SK-N-SH (cell line): ENCODE measurements around the gene CDC42BPG. TPM values are rescaled to one million over a fixed set of nuclear protein-coding genes. Genes with fewer than 3 reads are reported as not detected.

Experiments
- CTCF ChIA-PET: fragments of 300-600, 350-600 bp; formaldehyde crosslinking; extraction: SDS; loops from one replicate; lab custom pipeline; 2021; lab: Yijun Ruan, JAX
- POLR2A ChIA-PET: fragments of 350-600 bp; sonication (Branson Sonifier 250); formaldehyde crosslinking; extraction: SDS; loops from one replicate; lab custom pipeline; 2020; ENCODE audit warnings: antibody characterized with exemption, inconsistent platforms; lab: Yijun Ruan, JAX
- DNase-seq: peaks from one replicate; pipeline ENCODE4 v3.0.0; 2012
- H2AFZ ChIP-seq: fragments of 200-600 bp; sonication (generic); 2 replicates; pipeline ENCODE4 v1.8.1; 2016; ENCODE audit warnings: antibody characterized with exemption, mild to moderate bottlenecking, low read depth
- H3F3A ChIP-seq: fragments of 200-600 bp; sonication (generic); replicated peaks from 2 replicates; pipeline ENCODE3; 2016; ENCODE audit warnings: antibody characterized with exemption, mild to moderate bottlenecking; ENCODE audit not compliant: insufficient read depth
- H3K27ac ChIP-seq, 2 experiments: fragments of 200-500 bp in 1 of 2; fragments of 200-600 bp in 1 of 2; sonication (Bioruptor generic) in 1 of 2; sonication (generic), shearing (Covaris generic) in 1 of 2; 2 replicates each; pipeline versions ENCODE4 v1.5.1 to v1.6.1; 2014 to 2016; ENCODE audit warnings: low read depth in 2 of 2, inconsistent platforms in 1 of 2, low read length in 1 of 2, mild to moderate bottlenecking in 1 of 2, mixed read lengths in 1 of 2
- H3K27me3 ChIP-seq: fragments of 200-600 bp; sonication (generic), shearing (Covaris generic); 2 replicates; pipeline ENCODE4 v1.6.1; 2016; ENCODE audit warnings: mixed run types; ENCODE audit not compliant: insufficient read depth
- H3K36me3 ChIP-seq, 2 experiments: fragments of 200-500 bp in 1 of 2; fragments of 200-600 bp in 1 of 2; sonication (Bioruptor generic) in 1 of 2; sonication (generic) in 1 of 2; replicated peaks in 1 of 2; 2 replicates each; pipeline versions ENCODE3 to v1.5.1; 2014 to 2016; ENCODE audit warnings: low read length in 1 of 2, mild to moderate bottlenecking in 1 of 2; ENCODE audit not compliant: insufficient read depth in 2 of 2, control insufficient read depth in 1 of 2
- H3K4me1 ChIP-seq, 2 experiments: fragments of 200-500 bp in 1 of 2; fragments of 200-600 bp in 1 of 2; sonication (Bioruptor generic) in 1 of 2; sonication (generic), shearing (Covaris generic) in 1 of 2; 2 replicates each; pipeline versions ENCODE4 v1.5.1 to v1.6.1; 2014 to 2016; ENCODE audit warnings: low read depth in 1 of 2, low read length in 1 of 2, mixed run types in 1 of 2; ENCODE audit not compliant: insufficient read depth in 2 of 2, control insufficient read depth in 1 of 2
- H3K4me2 ChIP-seq: fragments of 200-600 bp; sonication (generic), shearing (Covaris generic); 2 replicates; pipeline ENCODE4 v1.6.1; 2017; ENCODE audit warnings: mixed run types
- H3K4me3 ChIP-seq, 2 experiments: fragments of 200-500 bp in 1 of 2; fragments of 200-600 bp in 1 of 2; sonication (Bioruptor generic) in 1 of 2; sonication (generic), shearing (Covaris generic) in 1 of 2; 2 replicates each; pipeline versions ENCODE4 v1.5.1 to v1.8.1; 2014 to 2016; ENCODE audit warnings: low read depth in 2 of 2, inconsistent platforms in 1 of 2, low read length in 1 of 2, mild to moderate bottlenecking in 1 of 2, mixed read lengths in 1 of 2, moderate library complexity in 1 of 2
- H3K79me2 ChIP-seq: fragments of 200-600 bp; sonication (generic); 2 replicates; pipeline ENCODE4 v1.8.1; 2017; ENCODE audit warnings: mild to moderate bottlenecking; ENCODE audit not compliant: insufficient read depth
- H3K9ac ChIP-seq: fragments of 200-600 bp; sonication (generic); 2 replicates; pipeline ENCODE4 v1.6.1; 2017; ENCODE audit warnings: mixed run types
- H3K9me2 ChIP-seq: fragments of 200-600 bp; sonication (generic); 2 replicates; pipeline ENCODE4 v1.6.1; 2017; ENCODE audit warnings: mixed run types
- H3K9me3 ChIP-seq: fragments of 200-600 bp; sonication (generic); 2 replicates; pipeline ENCODE4 v1.6.1; 2017; ENCODE audit warnings: mixed run types, mild to moderate bottlenecking, moderate library complexity
- H4K20me1 ChIP-seq: fragments of 200-600 bp; sonication (generic); 2 replicates; pipeline ENCODE4 v1.6.1; 2017; ENCODE audit warnings: mild to moderate bottlenecking, mixed run types; ENCODE audit not compliant: insufficient read depth
- CTCF ChIP-seq: fragments of 200-600 bp; sonication (generic); IDR thresholded peaks from 2 replicates; pipeline ENCODE4 v1.6.1; 2017; ENCODE audit warnings: antibody characterized with exemption, mild to moderate bottlenecking, moderate library complexity
- EZH2phosphoT487 ChIP-seq: fragments of 200-600 bp; sonication (generic); IDR thresholded peaks from 2 replicates; pipeline ENCODE4 v1.6.1; 2017; ENCODE audit warnings: low read depth, mixed run types, mild to moderate bottlenecking, antibody characterized with exemption, moderate library complexity, borderline replicate concordance
- FOXJ3 ChIP-seq: sonication (generic); formaldehyde crosslinking; IDR thresholded peaks from 2 replicates; pipeline ENCODE4 v1.5.1; 2020; ENCODE audit warnings: mild to moderate bottlenecking, missing genetic modification reagents
- FOXM1 ChIP-seq: IDR thresholded peaks from 2 replicates; pipeline ENCODE4 v1.4.0; 2012; ENCODE audit warnings: low read depth, mild to moderate bottlenecking
- JUND ChIP-seq: IDR thresholded peaks from 2 replicates; pipeline ENCODE4 v1.4.0; 2012
- MEF2A ChIP-seq: IDR thresholded peaks from 2 replicates; pipeline ENCODE4 v1.4.0; 2012; ENCODE audit warnings: low read depth, borderline replicate concordance
- MXI1 ChIP-seq: IDR thresholded peaks from 2 replicates; pipeline ENCODE4 v1.6.1; 2012; ENCODE audit warnings: mild to moderate bottlenecking, low read depth, low read length, improper control_type of control experiment
- NFIC ChIP-seq: IDR thresholded peaks from 2 replicates; pipeline ENCODE4 v1.4.0; 2012; ENCODE audit warnings: borderline replicate concordance
- RXRA ChIP-seq: IDR thresholded peaks from 2 replicates; pipeline ENCODE4 v1.4.0; 2012; ENCODE audit warnings: low read depth, mild to moderate bottlenecking, borderline replicate concordance
- TAF1 ChIP-seq: IDR thresholded peaks from 2 replicates; pipeline ENCODE4 v1.6.1; 2012; ENCODE audit warnings: low read depth, mild to moderate bottlenecking, low read length, moderate library complexity, borderline replicate concordance
- WGBS: methylation state at CpG from one replicate; pipeline ENCODE4 v1.1.6; 2017; ENCODE audit warnings: low lambda C conversion rate; 5-methylcytosine and 5-hydroxymethylcytosine counted together
- polyA plus RNA-seq, 3 experiments: library from polyadenylated mRNA; depleted of rRNA; stranded (reverse); fragments of >200 nt; gene quantifications; 2 replicates each; pipeline ENCODE4 v1.2.3, GENCODE V29; 2012
- TF ChIP-seq, protein P1 (sequence below): IDR thresholded peaks from 2 replicates; pipeline ENCODE4 v1.4.0; 2012; ENCODE audit warnings: low read depth, borderline replicate concordance

The CDC42BPG gene
- polyA plus RNA-seq, 1 of the 3 experiments (the other 2 are of a cell fraction): 0.33 TPM

- Histone ChIP-seq H3F3A (peaks cover 3% of the 10 kb centered on the region), H3K9me3 (no peaks in the 10 kb centered on the region), H4K20me1 (no peaks in the 10 kb centered on the region), H3K27me3 (no peaks in the 10 kb centered on the region), H3K9ac (no peak overlapping the region), H3K4me1 (no peaks in the 10 kb centered on the region), H3K4me2 (no peak overlapping the region), H3K79me2 (no peaks in the 10 kb centered on the region), H3K4me3 (no peak overlapping the region), H3K27ac (no peak overlapping the region), H3K36me3 (peaks cover 0 to 15% of the 10 kb centered on the region in 2 experiments), H2AFZ (no peak overlapping the region), H3K9me2 (no peaks in the 10 kb centered on the region)
- WGBS: 92% methylated on average over 6 of the region's 14 CpGs
- POLR2A ChIA-PET: no interaction called here
- peak; percentile 15 for DNase-seq
- TF ChIP-seq FOXM1 (no peak), MXI1 (no peak), EZH2phosphoT487 (no peak)
- CTCF ChIA-PET: interaction anchor here (1.0 to 1.1 kb wide), 2 partner anchors 11 to 16 kb away, joined by 3 read pairs; partner anchors contain the start of gene MAP4K2
These were observed 52.6 kb downstream of the CDC42BPG start for GRCh38 chr11:64791781-64792291.

GRCh38 chr11:64790205-64791095 is 54.0 kb downstream of the CDC42BPG start:
- no peak overlapping the region for H3K9ac ChIP-seq
- WGBS: 95% methylated on average over 14 of the region's 25 CpGs
- no peak overlapping the region for H3K4me2 ChIP-seq
- peaks cover 0 to 9% of the 10 kb centered on the region in 2 experiments for H3K36me3 ChIP-seq
- no peak overlapping the region for H2AFZ ChIP-seq
- no peaks in the 10 kb centered on the region for H3K9me3 ChIP-seq
- no peaks in the 10 kb centered on the region for H3K9me2 ChIP-seq
- peaks cover 15% of the 10 kb centered on the region for H3F3A ChIP-seq
- no peak for DNase-seq
- ChIA-PET POLR2A (no interaction called here), CTCF (interaction anchor here (0.8 kb wide), 1 partner anchor 9 kb away, joined by 5 read pairs; no protein-coding TSS in a partner anchor)
- TF ChIP-seq RXRA (no peak), NFIC (no peak), CTCF (no peak), TAF1 (no peak), MXI1 (no peak), MEF2A (no peak), FOXJ3 (no peak), JUND (no peak)
- TF ChIP-seq, protein P1, sequence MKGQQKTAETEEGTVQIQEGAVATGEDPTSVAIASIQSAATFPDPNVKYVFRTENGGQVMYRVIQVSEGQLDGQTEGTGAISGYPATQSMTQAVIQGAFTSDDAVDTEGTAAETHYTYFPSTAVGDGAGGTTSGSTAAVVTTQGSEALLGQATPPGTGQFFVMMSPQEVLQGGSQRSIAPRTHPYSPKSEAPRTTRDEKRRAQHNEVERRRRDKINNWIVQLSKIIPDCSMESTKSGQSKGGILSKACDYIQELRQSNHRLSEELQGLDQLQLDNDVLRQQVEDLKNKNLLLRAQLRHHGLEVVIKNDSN: no peak
- H4K20me1 ChIP-seq: no peaks in the 10 kb centered on the region
- H3K27me3 ChIP-seq: no peaks in the 10 kb centered on the region
- H3K27ac ChIP-seq: no peak overlapping the region
- H3K4me1 ChIP-seq: no peaks in the 10 kb centered on the region
- H3K4me3 ChIP-seq: no peak overlapping the region
- H3K79me2 ChIP-seq: no peaks in the 10 kb centered on the region
